Tibial artery (tissue), 4 donors: ENCODE measurements around the gene L3MBTL4.

Experiments used
- DNase-seq, 2 donors: peaks; one replicate each; pipeline ENCODE4 v3.0.0-alpha.2; 2019
- H3K27ac ChIP-seq, 2 donors: fragments of 200-600 bp; sonication (generic) in 1 of 2; 1 replicate in 1 of 2; 2 replicates in 1 of 2; pipeline ENCODE4 v1.5.1; 2018 to 2019; ENCODE audit warnings: mild to moderate bottlenecking in 1 of 2
- H3K27me3 ChIP-seq, 2 donors: fragments of 200-600 bp; sonication (generic) in 1 of 2; one replicate each; pipeline versions ENCODE4 v1.5.1 to v1.6.0; 2016 to 2019
- H3K36me3 ChIP-seq, 3 donors: fragments of 200-600 bp; sonication (generic) in 2 of 3; one replicate each; pipeline ENCODE4 v1.5.1; 2016 to 2019; ENCODE audit warnings: mild to moderate bottlenecking in 2 of 3
- H3K4me1 ChIP-seq, 4 donors: fragments of 200-600 bp; sonication (generic) in 2 of 4; 1 replicate in 3 of 4; 2 replicates in 1 of 4; pipeline ENCODE4 v1.5.1; 2016 to 2019
- H3K4me3 ChIP-seq, 2 donors: fragments of 200-600 bp; sonication (generic) in 1 of 2; 1 replicate in 1 of 2; 2 replicates in 1 of 2; pipeline ENCODE4 v1.5.1; 2018 to 2019; ENCODE audit warnings: mild to moderate bottlenecking in 2 of 2
- H3K9me3 ChIP-seq, 3 donors: fragments of 200-600 bp; sonication (generic) in 1 of 3; one replicate each; pipeline ENCODE4 v1.5.1; 2016 to 2019
- intact Hi-C: fragments of 100-400 bp; cut with DNase I; formaldehyde crosslinking; loops from one replicate; pipeline ENCODE4 v1.15.0; 2023; ENCODE audit warnings: low total_unique reads
- TF ChIP-seq, protein P1 (sequence below), 2 experiments: fragments of 200-600 bp in 1 of 2; fragments of 450-650 bp in 1 of 2; IDR thresholded peaks; one replicate each; pipeline ENCODE4 v1.5.1; 2017 to 2019; ENCODE audit warnings: antibody characterized with exemption in 2 of 2, mild to moderate bottlenecking in 1 of 2, moderate library complexity in 1 of 2

Gene L3MBTL4

DNA sequence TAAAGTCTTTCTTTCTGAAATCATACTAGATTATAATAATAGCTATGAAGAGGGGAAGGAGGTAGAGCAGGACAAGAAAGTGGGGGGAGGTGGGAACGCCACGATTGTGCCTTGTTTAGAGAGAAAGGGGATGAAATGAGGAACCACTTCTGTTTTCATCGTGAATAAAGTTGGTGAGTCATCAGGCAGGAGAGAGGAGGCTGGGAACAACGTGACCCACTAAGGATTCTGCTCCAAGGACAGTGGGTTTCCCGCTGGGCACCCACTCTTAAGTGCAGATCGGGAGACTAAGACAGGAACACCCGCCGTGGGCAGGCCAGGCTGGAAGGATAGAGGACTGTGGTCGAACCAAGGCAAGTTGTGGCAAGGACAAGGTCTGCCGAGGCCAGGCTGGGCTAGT is 158.2 kb downstream of the L3MBTL4 start:
- TF ChIP-seq, protein P1, sequence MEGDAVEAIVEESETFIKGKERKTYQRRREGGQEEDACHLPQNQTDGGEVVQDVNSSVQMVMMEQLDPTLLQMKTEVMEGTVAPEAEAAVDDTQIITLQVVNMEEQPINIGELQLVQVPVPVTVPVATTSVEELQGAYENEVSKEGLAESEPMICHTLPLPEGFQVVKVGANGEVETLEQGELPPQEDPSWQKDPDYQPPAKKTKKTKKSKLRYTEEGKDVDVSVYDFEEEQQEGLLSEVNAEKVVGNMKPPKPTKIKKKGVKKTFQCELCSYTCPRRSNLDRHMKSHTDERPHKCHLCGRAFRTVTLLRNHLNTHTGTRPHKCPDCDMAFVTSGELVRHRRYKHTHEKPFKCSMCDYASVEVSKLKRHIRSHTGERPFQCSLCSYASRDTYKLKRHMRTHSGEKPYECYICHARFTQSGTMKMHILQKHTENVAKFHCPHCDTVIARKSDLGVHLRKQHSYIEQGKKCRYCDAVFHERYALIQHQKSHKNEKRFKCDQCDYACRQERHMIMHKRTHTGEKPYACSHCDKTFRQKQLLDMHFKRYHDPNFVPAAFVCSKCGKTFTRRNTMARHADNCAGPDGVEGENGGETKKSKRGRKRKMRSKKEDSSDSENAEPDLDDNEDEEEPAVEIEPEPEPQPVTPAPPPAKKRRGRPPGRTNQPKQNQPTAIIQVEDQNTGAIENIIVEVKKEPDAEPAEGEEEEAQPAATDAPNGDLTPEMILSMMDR (IDR thresholded peaks at IDR 0.05) = no peak
- Histone ChIP-seq H3K27me3 (no peaks in the 10 kb centered on the region), H3K36me3 (no peaks in the 10 kb centered on the region), H3K27ac (no peak overlapping the region), H3K4me1 (peaks cover 0 to 34% (median 16%) of the 10 kb centered on the region in 4 donors), H3K4me3 (peak overlapping the region in 1 of 2 donors; percentile 19), H3K9me3 (peaks cover 0 to 6% (median 0%) of the 10 kb centered on the region in 3 donors)
- intact Hi-C loops = no loop called here
- DNase-seq = peak in 1 of 2 donors; percentile 32

DNA sequence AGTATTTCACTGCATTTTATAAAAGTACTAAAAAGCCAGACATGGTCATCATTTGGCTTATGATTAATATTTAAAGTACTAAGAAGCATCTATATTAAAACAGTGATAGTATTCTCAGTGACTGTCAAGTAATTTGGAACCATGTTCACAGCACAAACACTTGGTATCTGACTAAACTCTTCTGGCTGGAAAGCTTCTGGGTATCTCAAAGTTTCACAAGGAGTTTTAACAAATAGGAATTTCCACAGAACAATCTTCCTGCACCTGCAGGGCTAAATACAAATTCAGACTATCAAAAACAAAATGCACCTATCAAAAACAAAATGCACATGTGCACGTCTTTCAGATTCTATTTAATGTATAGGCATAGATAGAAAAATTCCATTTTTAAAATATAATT is 158.8 kb downstream of the L3MBTL4 start:
- Histone ChIP-seq H3K27me3 (no peaks in the 10 kb centered on the region), H3K4me3 (no peak overlapping the region), H3K27ac (peak overlapping the region in 1 of 2 donors; percentile 38), H3K4me1 (peaks cover 0 to 34% (median 16%) of the 10 kb centered on the region in 4 donors), H3K36me3 (no peaks in the 10 kb centered on the region), H3K9me3 (peaks cover 0 to 6% (median 0%) of the 10 kb centered on the region in 3 donors)
- TF ChIP-seq, protein P1 (IDR thresholded peaks at IDR 0.05) = no peak
- DNase-seq = no peak
- intact Hi-C loops = no loop called here

DNA sequence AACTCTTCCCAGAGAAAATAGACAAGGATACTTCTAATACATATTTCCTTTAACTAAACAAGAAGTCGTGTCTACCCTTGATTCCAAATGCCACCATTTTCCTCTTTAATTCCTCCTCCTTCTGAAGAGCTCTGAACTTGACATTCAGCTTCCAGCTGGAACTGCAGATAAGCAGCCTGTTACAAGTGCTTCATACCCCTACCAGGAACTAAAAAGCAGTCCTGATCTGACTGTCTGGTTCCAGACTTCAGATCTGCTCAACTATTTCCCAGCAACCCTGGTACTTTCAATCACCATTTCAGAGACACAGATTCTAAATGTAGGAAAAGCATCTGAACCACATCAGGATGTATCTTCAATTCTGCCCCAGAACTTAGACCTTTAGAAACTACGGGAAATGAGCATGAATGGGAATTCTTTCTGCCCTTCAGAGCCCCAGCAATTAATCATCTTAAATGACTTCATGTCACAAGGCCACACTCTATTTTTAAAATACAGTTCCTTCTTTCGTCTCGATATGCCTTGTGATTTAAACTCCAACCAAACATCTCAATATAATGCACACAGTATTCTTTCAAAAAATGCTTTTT is 159.5 kb downstream of the L3MBTL4 start:
- H3K27ac ChIP-seq = peak overlapping the region; percentile 15 to 38

DNA sequence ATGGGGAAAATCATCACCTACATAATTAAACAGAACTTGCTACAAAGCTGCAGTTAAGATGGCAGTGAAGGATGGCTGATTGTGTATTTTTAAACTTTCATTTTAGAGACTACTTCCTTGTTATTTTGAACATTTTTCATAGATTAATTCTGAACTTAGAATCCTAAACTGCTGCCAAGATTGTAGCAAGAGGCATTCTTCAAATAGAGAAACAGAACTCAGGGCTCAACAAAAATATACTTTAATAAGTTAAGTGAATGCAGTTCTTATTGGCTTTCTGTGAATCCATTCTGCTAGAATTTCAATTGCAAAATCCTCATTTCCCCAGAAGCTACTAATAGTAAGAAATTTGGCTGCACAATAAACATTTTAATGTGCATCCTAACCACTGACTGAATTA is 160.3 kb downstream of the L3MBTL4 start:
- TF ChIP-seq, protein P1 (IDR thresholded peaks at IDR 0.05) = no peak
- H3K9me3 ChIP-seq = peaks cover 0 to 5% (median 0%) of the 10 kb centered on the region in 3 donors
- no peaks in the 10 kb centered on the region for H3K27me3 ChIP-seq
- intact Hi-C loops = no loop called here
- no peak overlapping the region for H3K4me3 ChIP-seq
- H3K27ac ChIP-seq = peak overlapping the region; percentile 15 to 38
- peaks cover 0 to 34% (median 16%) of the 10 kb centered on the region in 4 donors for H3K4me1 ChIP-seq
- H3K36me3 ChIP-seq = no peaks in the 10 kb centered on the region
- DNase-seq = no peak

More for the DNA sequence above, 159.5 kb downstream of the L3MBTL4 start:
- no peak for DNase-seq
- Histone ChIP-seq H3K27me3 (no peaks in the 10 kb centered on the region), H3K4me1 (peaks cover 0 to 34% (median 16%) of the 10 kb centered on the region in 4 donors), H3K9me3 (peaks cover 0 to 6% (median 0%) of the 10 kb centered on the region in 3 donors), H3K36me3 (no peaks in the 10 kb centered on the region), H3K4me3 (no peak overlapping the region)
- TF ChIP-seq, protein P1 (IDR thresholded peaks at IDR 0.05) = no peak
- intact Hi-C loops = no loop called here

DNA sequence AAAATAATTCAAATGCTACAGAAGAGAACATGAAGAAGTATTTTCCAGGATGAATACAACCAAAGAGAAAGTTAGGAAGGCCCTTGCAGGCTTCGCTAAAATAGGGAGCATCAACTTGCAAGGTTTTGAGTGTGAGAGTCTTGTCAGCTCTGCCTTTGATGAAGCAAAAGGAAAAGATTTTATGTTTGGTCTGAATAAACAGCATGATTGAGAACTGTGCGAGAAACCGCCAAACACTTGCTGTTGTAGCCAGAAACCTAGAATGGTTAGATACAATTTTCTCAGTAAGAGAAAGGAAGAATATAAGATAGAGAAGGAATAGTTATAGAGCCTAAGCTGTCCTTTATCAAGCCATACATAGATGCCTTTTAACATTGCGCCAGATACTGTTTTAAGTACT is 163.6 kb downstream of the L3MBTL4 start:
- no peaks in the 10 kb centered on the region for H3K9me3 ChIP-seq
- H3K27ac ChIP-seq = no peak overlapping the region
- no peaks in the 10 kb centered on the region for H3K27me3 ChIP-seq
- no peak for DNase-seq
- H3K4me1 ChIP-seq = peaks cover 0 to 26% (median 9%) of the 10 kb centered on the region in 4 donors
- H3K4me3 ChIP-seq = no peak overlapping the region
- intact Hi-C loops = no loop called here
- TF ChIP-seq, protein P1 (IDR thresholded peaks at IDR 0.05) = no peak
- H3K36me3 ChIP-seq = no peaks in the 10 kb centered on the region
